ENCODE results near the gene TP73.
"Not testable (repeated sequence)": the region's sequence is repeated elsewhere in the genome, so short reads cannot be mapped to it uniquely, and the experiment has no call there.

- not testable (repeated sequence) for TF ChIP-seq POLR2A (IDR thresholded peaks at IDR 0.05)
- peak; percentile 18 to 78 (median 60) for TF ChIP-seq CTCF (IDR thresholded peaks at IDR 0.05)
Observed at GRCh38 chr1:3621151-3621671, 31.1 kb upstream of the TP73 start.
